ENCODE data around the gene WDR33. TPM values are rescaled to one million over a fixed set of nuclear protein-coding genes. Genes with fewer than 3 reads are reported as not detected.
"Not testable (repeated sequence)": the region's sequence is repeated elsewhere in the genome, so short reads cannot be mapped to it uniquely, and the experiment has no call there.

WDR33 gene
- total RNA-seq, 2 donors from 2014 or later: 76.3 to 82.5 TPM

DNA sequence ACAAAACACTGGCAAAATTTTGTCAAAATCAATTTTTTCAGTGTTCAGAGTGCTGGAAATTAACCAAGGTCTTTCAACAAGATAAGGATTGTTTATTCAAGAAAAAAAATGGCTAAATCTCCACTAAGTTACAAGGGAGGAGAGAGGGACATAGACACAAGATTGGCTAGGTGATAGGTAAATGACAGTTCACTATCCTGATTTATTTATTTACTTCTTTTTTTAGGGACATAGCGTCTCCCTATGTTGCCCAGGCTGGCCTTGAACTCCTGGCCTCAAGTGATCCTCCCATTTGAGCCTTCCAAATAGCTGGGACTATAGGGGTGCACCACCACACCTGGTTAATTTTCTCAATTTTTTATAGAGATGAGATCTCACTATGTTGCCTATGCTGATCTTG lies 3.7 kb upstream of the WDR33 start:
- Histone ChIP-seq H3K4me3 (ENCODE audit: low read length) (no peak overlapping the region), H3K27me3 (ENCODE audit: control insufficient read depth, insufficient read depth, low read length, poor library complexity, severe bottlenecking) (no peaks in the 10 kb centered on the region), H3K27ac (ENCODE audit: low read depth, low read length) (no peak overlapping the region), H3K9me3 (ENCODE audit: control insufficient read depth, low read length) (peaks cover 10% of the 10 kb centered on the region), H3K9ac (ENCODE audit: extremely low read depth, low read length, poor library complexity, severe bottlenecking) (no peak overlapping the region), H3K36me3 (ENCODE audit: control insufficient read depth, insufficient read depth, low read length) (no peaks in the 10 kb centered on the region), H3K4me1 (ENCODE audit: control insufficient read depth, insufficient read depth, low read length) (no peaks in the 10 kb centered on the region)
- Mint-ChIP-seq H3K27ac (no peak overlapping the region), H3K9me3 (peaks cover 24% of the 10 kb centered on the region), H3K36me3 (ENCODE audit: low read depth) (peaks cover 1% of the 10 kb centered on the region), H3K27me3 (ENCODE audit: insufficient read depth) (peaks cover 8% of the 10 kb centered on the region), H3K4me3 (no peak overlapping the region), H3K4me1 (peaks cover 8% of the 10 kb centered on the region)
- no peak for DNase-seq
- no peak for TF ChIP-seq CTCF (conservative IDR thresholded peaks at IDR 0.05)
- 87 to 100% methylated on average over 1 of the region's 1 CpG for WGBS, 2 experiments (ENCODE audit: insufficient coverage in 1 of 2, insufficient read length in 1 of 2)

DNA sequence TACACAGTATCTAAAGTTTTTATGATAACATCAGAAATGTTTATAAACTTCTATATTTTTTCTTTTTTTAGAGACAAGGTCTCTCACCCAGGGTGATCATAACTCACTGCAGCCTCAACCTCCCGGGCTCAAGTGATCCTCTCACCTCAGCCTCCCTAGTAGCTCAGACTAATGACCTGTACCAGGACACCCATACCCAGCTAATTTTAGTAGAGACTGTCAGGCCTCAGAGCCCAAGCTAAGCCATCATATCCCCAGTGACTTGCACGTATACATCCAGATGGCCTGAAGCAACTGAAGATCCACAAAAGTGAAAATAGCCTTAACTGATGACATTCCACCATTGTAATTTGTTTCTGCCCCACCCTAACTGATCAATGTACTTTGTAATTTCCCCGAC lies 1.5 kb upstream of the WDR33 start:
- H3K9me3 Mint-ChIP-seq; H3K36me3 Mint-ChIP-seq (ENCODE audit: low read depth); H3K4me1 ChIP-seq (ENCODE audit: control insufficient read depth, insufficient read depth, low read length); H3K36me3 ChIP-seq (ENCODE audit: control insufficient read depth, insufficient read depth, low read length); H3K9ac ChIP-seq (ENCODE audit: extremely low read depth, low read length, poor library complexity, severe bottlenecking); DNase-seq; H3K4me3 ChIP-seq (ENCODE audit: low read length); H3K27ac ChIP-seq (ENCODE audit: low read depth, low read length); H3K27me3 Mint-ChIP-seq (ENCODE audit: insufficient read depth); H3K27me3 ChIP-seq (ENCODE audit: control insufficient read depth, insufficient read depth, low read length, poor library complexity, severe bottlenecking); H3K4me3 Mint-ChIP-seq; H3K27ac Mint-ChIP-seq; H3K9me3 ChIP-seq (ENCODE audit: control insufficient read depth, low read length): not testable (repeated sequence)
- WGBS, 2 experiments (ENCODE audit: insufficient coverage in 1 of 2, insufficient read length in 1 of 2): 93 to 100% methylated on average over 1 to 3 of the region's 3 CpGs
- H3K4me1 Mint-ChIP-seq: peaks cover 17% of the 10 kb centered on the region

GRCh38 chr2:127811397-127812321 lies 688 bp upstream of the WDR33 start:
- H3K36me3 Mint-ChIP-seq (ENCODE audit: low read depth): peaks cover 5% of the 10 kb centered on the region
- Histone ChIP-seq H3K36me3 (ENCODE audit: control insufficient read depth, insufficient read depth, low read length) (no peaks in the 10 kb centered on the region), H3K4me3 (ENCODE audit: low read length) (peak overlapping the region; percentile 99), H3K27ac (ENCODE audit: low read depth, low read length) (peak overlapping the region; percentile 95), H3K27me3 (ENCODE audit: control insufficient read depth, insufficient read depth, low read length, poor library complexity, severe bottlenecking) (no peaks in the 10 kb centered on the region), H3K9me3 (ENCODE audit: control insufficient read depth, low read length) (no peaks in the 10 kb centered on the region), H3K4me1 (ENCODE audit: control insufficient read depth, insufficient read depth, low read length) (no peaks in the 10 kb centered on the region), H3K9ac (ENCODE audit: extremely low read depth, low read length, poor library complexity, severe bottlenecking) (peak overlapping the region; percentile 97)
- peak overlapping the region; percentile 98 for H3K4me3 Mint-ChIP-seq
- no peak for TF ChIP-seq CTCF (conservative IDR thresholded peaks at IDR 0.05)
- peaks cover 3% of the 10 kb centered on the region for H3K27me3 Mint-ChIP-seq (ENCODE audit: insufficient read depth)
- H3K4me1 Mint-ChIP-seq: peaks cover 19% of the 10 kb centered on the region
- peak overlapping the region; percentile 100 for H3K27ac Mint-ChIP-seq
- no peak for DNase-seq
- H3K9me3 Mint-ChIP-seq: peaks cover 3% of the 10 kb centered on the region
- WGBS, 2 experiments (ENCODE audit: insufficient coverage in 1 of 2, insufficient read length in 1 of 2): 60 to 61% methylated on average over 25 to 34 of the region's 34 CpGs

Data from endodermal cell (in vitro differentiated cells).